Smooth muscle cell (in vitro differentiated cells): Measurements from ENCODE around the gene TRPM2. TPM values are rescaled to one million over a fixed set of nuclear protein-coding genes. Genes with fewer than 3 reads are reported as not detected.

Experiments used
- DNase-seq: peaks from one replicate; lab custom pipeline; 2025; ENCODE audit not compliant: unreplicated experiment; lab: John Stamatoyannopoulos, UW
- H2AFZ ChIP-seq: fragments of 200-600 bp; sonication (generic); 2 replicates; pipeline ENCODE4 v1.6.0; 2016; ENCODE audit warnings: antibody characterized with exemption, low read depth, mild to moderate bottlenecking
- H3F3A ChIP-seq: fragments of 200-600 bp; sonication (generic); 2 replicates; pipeline ENCODE4 v1.6.0; 2017; ENCODE audit warnings: antibody characterized with exemption, low read depth
- H3K27ac ChIP-seq: fragments of 200-600 bp; sonication (generic); 2 replicates; pipeline ENCODE4 v1.5.1; 2016; ENCODE audit warnings: low read depth, mild to moderate bottlenecking
- H3K27me3 ChIP-seq: fragments of 200-600 bp; sonication (generic); 2 replicates; pipeline ENCODE4 v1.6.1; 2016; ENCODE audit warnings: low read depth, mild to moderate bottlenecking
- H3K36me3 ChIP-seq: fragments of 200-600 bp; sonication (generic); 2 replicates; pipeline ENCODE4 v1.5.1; 2016; ENCODE audit warnings: low read depth
- H3K4me1 ChIP-seq: fragments of 200-600 bp; sonication (generic); 2 replicates; pipeline ENCODE4 v1.5.1; 2016; ENCODE audit warnings: low read depth
- H3K4me2 ChIP-seq: fragments of 200-600 bp; sonication (generic); 2 replicates; pipeline ENCODE4 v1.6.0; 2016; ENCODE audit warnings: mild to moderate bottlenecking
- H3K4me3 ChIP-seq: fragments of 200-600 bp; sonication (generic); 2 replicates; pipeline ENCODE4 v1.5.1; 2016; ENCODE audit warnings: mild to moderate bottlenecking
- H3K79me2 ChIP-seq: fragments of 200-600 bp; sonication (generic); 2 replicates; pipeline ENCODE4 v1.6.0; 2016; ENCODE audit warnings: low read depth, mild to moderate bottlenecking
- H3K9ac ChIP-seq: fragments of 200-600 bp; sonication (generic); 2 replicates; pipeline ENCODE4 v1.6.0; 2016; ENCODE audit warnings: low read depth
- H3K9me3 ChIP-seq: fragments of 200-600 bp; sonication (generic); replicated peaks from 2 replicates; pipeline ENCODE4 v1.5.1; 2016; ENCODE audit warnings: low read depth
- H4K20me1 ChIP-seq: fragments of 200-600 bp; sonication (generic); 2 replicates; pipeline ENCODE4 v1.6.0; 2016; ENCODE audit warnings: low read depth
- WGBS: methylation state at CpG from one replicate; pipeline ENCODE4 v1.1.7; 2016; ENCODE audit warnings: low lambda C conversion rate; 5-methylcytosine and 5-hydroxymethylcytosine counted together
- polyA plus RNA-seq: library from polyadenylated mRNA; unstranded; fragments of >200 nt; fragmentation: Nextera tagmentation; extraction: Ambion mirVana; gene quantifications from 2 replicates; pipeline ENCODE4 v1.2.1, GENCODE V29; 2016
- total RNA-seq: library from RNA; depleted of rRNA; stranded (reverse); fragments of >200 nt; gene quantifications from 2 replicates; pipeline ENCODE4 v1.2.3, GENCODE V29; 2014
- TF ChIP-seq, protein P1 (sequence below): fragments of 200-600 bp; sonication (generic); IDR thresholded peaks from 2 replicates; pipeline ENCODE4 v1.5.1; 2017; ENCODE audit warnings: borderline replicate concordance, mild to moderate bottlenecking, antibody characterized with exemption; ENCODE audit not compliant: insufficient read depth, poor library complexity, severe bottlenecking

TRPM2 gene
- total and polyA plus RNA-seq, 2 experiments from 2014 or later: 0.31 TPM; not detected in 1

DNA sequence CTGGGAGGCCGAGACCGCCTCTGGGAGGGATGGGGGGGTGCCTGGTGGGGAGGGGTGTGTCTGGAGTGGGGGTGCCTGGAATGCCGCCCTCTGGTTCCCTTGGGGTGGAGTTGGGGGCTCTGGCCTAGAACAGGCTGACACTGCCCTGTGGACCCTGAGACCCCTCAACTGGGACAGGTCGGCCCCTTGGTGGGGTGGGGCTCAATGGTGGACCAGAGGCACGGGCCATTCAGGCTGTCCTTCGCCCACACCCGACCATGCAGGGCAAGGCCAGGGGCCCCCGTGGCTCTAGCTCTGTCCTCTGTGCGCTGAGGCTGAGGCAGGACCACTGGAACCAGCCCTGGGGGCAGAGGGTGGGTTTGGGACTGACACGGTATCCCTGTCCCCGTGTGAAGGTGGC, 38.9 kb upstream of the TRPM2 start:
- Histone ChIP-seq H3K4me2 (no peak overlapping the region), H2AFZ (no peak overlapping the region), H3K36me3 (no peaks in the 10 kb centered on the region), H4K20me1 (peaks cover 23% of the 10 kb centered on the region), H3F3A (no peaks in the 10 kb centered on the region), H3K27ac (no peak overlapping the region), H3K27me3 (no peaks in the 10 kb centered on the region), H3K4me3 (no peak overlapping the region), H3K79me2 (no peaks in the 10 kb centered on the region), H3K4me1 (no peaks in the 10 kb centered on the region), H3K9me3 (no peaks in the 10 kb centered on the region), H3K9ac (no peak overlapping the region)
- no peak for DNase-seq
- WGBS: 90% methylated on average over 7 of the region's 11 CpGs
- TF ChIP-seq, protein P1, sequence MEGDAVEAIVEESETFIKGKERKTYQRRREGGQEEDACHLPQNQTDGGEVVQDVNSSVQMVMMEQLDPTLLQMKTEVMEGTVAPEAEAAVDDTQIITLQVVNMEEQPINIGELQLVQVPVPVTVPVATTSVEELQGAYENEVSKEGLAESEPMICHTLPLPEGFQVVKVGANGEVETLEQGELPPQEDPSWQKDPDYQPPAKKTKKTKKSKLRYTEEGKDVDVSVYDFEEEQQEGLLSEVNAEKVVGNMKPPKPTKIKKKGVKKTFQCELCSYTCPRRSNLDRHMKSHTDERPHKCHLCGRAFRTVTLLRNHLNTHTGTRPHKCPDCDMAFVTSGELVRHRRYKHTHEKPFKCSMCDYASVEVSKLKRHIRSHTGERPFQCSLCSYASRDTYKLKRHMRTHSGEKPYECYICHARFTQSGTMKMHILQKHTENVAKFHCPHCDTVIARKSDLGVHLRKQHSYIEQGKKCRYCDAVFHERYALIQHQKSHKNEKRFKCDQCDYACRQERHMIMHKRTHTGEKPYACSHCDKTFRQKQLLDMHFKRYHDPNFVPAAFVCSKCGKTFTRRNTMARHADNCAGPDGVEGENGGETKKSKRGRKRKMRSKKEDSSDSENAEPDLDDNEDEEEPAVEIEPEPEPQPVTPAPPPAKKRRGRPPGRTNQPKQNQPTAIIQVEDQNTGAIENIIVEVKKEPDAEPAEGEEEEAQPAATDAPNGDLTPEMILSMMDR: no peak

DNA sequence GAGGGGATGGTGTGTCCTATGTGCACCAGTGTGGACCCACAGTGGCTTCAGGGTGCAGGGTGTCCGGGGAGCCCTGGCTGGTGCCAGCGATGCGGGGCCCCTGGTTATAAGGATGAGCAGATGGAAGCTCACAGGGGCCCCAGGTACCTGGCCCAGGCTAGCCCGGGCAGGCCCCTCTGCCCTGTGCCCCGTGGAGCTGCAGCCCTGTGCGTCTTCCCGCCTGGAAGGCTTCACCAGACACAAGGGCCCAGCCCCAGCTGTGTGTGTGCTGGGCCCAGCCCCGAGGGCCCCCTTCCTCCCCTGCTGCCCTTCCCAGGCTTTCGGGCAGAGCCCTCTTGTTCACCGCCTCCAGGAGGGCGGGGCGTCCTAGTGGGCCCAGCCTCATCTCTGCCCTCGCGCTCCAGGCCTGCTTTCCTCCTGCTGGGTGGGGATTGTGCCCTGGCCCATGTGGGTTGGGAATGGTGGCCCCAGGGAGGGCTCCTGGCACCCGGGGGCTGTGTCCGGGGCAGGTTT, 37.7 kb upstream of the TRPM2 start:
- no peaks in the 10 kb centered on the region for H3K36me3 ChIP-seq
- no peaks in the 10 kb centered on the region for H3K4me1 ChIP-seq
- H2AFZ ChIP-seq: no peak overlapping the region
- H3K79me2 ChIP-seq: no peaks in the 10 kb centered on the region
- H3K9me3 ChIP-seq: no peaks in the 10 kb centered on the region
- no peak overlapping the region for H3K9ac ChIP-seq
- H3F3A ChIP-seq: no peaks in the 10 kb centered on the region
- DNase-seq: no peak
- H3K4me3 ChIP-seq: no peak overlapping the region
- H3K4me2 ChIP-seq: no peak overlapping the region
- no peaks in the 10 kb centered on the region for H3K27me3 ChIP-seq
- 96% methylated on average over 15 of the region's 16 CpGs for WGBS
- peaks cover 13% of the 10 kb centered on the region for H4K20me1 ChIP-seq
- TF ChIP-seq, protein P1: no peak
- no peak overlapping the region for H3K27ac ChIP-seq

DNA sequence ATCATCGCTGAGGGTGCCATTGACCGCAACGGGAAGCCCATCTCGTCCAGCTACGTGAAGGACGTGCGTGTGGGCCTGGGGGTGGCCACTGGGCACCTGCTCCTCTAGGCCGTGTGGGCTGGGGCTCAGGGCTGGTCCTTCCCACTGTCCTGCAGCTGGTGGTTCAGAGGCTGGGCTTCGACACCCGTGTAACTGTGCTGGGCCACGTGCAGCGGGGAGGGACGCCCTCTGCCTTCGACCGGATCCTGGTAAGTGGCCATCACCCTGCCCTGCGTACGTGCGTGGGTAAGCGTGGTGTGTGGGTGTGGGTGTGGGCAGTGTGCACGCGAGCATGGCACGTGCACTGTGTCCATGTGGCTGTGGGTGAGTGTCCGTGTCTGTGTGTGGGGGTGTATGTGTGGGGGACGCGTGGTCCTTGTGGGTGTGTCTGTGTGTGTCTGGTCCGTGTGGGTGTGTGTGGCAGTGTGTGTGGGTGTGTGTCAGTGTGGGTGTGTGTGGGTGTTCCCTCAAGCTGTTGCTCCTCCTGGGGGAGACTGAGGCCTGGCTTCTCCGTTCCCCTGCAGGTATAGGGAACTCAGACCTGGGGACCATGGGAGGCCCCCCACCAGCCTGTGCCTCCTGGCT, 37.0 kb upstream of the TRPM2 start:
- Histone ChIP-seq H4K20me1 (peaks cover 6% of the 10 kb centered on the region), H3K9me3 (no peaks in the 10 kb centered on the region), H3K27ac (no peak overlapping the region), H2AFZ (no peak overlapping the region), H3K79me2 (no peaks in the 10 kb centered on the region), H3K4me3 (no peak overlapping the region), H3K27me3 (no peaks in the 10 kb centered on the region), H3K9ac (no peak overlapping the region), H3K4me2 (no peak overlapping the region), H3K36me3 (no peaks in the 10 kb centered on the region), H3F3A (no peaks in the 10 kb centered on the region), H3K4me1 (no peaks in the 10 kb centered on the region)
- over 99% methylated on average over 26 of the region's 27 CpGs for WGBS
- TF ChIP-seq, protein P1: no peak
- DNase-seq: no peak

DNA sequence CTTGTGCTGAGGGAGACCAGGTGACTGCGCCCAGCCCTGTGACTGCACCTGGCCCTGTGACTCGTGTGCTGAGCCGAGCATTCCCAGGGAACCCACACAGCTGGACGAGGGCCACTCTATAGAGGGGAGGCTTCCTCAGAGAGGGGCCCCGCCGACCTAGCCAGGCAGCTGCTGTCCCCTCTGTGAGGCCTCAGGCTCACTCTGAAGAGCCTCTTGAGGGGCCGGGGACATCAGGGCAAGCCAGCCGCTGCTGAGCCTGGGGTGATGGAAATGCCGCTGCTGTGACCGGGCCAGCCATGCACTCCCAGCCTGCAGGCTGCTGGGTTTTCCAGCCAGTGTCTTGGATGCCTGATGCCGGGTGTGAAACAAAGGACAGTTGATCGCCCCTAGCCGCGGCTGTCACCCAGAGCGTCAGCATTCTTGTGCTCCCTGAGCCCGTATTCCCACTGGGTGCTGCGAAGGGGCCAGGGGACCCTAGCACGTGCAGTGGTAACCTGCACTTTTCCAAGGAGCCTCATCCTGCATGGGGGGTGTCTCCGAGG, 36.1 kb upstream of the TRPM2 start:
- H2AFZ ChIP-seq: no peak overlapping the region
- no peaks in the 10 kb centered on the region for H4K20me1 ChIP-seq
- H3F3A ChIP-seq: no peaks in the 10 kb centered on the region
- H3K27ac ChIP-seq: no peak overlapping the region
- H3K4me1 ChIP-seq: no peaks in the 10 kb centered on the region
- H3K4me2 ChIP-seq: no peak overlapping the region
- H3K79me2 ChIP-seq: no peaks in the 10 kb centered on the region
- H3K36me3 ChIP-seq: no peaks in the 10 kb centered on the region
- no peaks in the 10 kb centered on the region for H3K9me3 ChIP-seq
- TF ChIP-seq, protein P1: no peak
- H3K4me3 ChIP-seq: no peak overlapping the region
- DNase-seq: no peak
- 95% methylated on average over 19 of the region's 19 CpGs for WGBS
- H3K9ac ChIP-seq: no peak overlapping the region
- H3K27me3 ChIP-seq: no peaks in the 10 kb centered on the region
